ENCODE results near the gene ANKRD45.

- TF ChIP-seq CTCF (IDR thresholded peaks at IDR 0.05) (no peak), POLR2A (IDR thresholded peaks at IDR 0.05) (no peak), POLR2AphosphoS5 (IDR thresholded peaks at IDR 0.05) (no peak)
Observed at GRCh38 chr1:173646656-173647055, 23.0 kb downstream of the ANKRD45 start.
